ENCODE measurements around the gene PTGR3.
A peak's percentile ranks its signal among the peaks of the same experiment; 100 is the strongest.
"Not testable (repeated sequence)": the region's sequence is repeated elsewhere in the genome, so short reads cannot be mapped to it uniquely, and the experiment has no call there.

PTGR3 gene

DNA sequence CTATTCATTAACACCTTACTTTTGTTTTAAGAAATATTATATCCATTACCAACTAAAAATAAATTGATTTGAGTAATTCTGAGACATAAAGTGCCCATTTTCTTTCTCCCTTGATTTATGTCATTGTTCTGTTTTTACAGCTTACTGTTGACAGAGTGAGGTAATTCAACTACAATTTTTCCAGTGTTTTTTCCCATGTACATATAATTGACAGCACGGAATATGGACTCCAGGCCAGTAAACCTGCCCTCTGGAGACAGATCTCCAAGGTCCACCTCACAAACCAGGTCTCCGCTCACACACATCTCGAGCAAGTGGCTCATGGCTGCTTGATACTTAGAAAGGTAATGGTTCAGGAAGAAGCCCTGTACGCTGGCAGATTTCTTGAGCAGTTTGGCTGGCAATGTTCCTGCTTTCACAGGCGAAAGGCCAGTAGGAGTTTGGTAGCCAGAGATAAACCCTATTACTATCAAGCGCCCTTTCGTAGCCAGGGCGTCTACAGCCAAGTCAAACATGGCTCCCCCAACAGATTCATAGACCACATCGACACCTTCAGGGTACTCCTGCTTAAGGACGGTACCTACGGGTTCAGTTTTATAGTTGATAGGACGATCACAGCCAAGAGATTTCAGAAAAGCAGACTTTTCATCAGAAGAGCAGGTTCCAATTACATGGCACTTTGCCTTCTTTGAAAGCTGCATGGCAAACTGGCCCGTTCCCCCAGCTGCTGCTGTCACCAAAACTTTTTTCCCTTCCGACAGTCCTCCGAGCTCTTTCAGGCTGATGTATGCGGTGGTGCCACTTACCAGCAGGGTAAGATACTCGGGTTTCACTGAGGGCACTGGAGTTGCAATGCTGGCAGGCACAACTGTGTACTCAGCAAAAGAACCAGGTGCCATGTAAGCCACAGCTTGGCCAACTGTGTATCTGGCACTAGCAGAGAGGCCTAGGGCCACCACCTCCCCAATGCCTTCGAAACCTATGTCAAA lies 7.4 kb downstream of the PTGR3 start:
- DNase-seq: peak; percentile 12

DNA sequence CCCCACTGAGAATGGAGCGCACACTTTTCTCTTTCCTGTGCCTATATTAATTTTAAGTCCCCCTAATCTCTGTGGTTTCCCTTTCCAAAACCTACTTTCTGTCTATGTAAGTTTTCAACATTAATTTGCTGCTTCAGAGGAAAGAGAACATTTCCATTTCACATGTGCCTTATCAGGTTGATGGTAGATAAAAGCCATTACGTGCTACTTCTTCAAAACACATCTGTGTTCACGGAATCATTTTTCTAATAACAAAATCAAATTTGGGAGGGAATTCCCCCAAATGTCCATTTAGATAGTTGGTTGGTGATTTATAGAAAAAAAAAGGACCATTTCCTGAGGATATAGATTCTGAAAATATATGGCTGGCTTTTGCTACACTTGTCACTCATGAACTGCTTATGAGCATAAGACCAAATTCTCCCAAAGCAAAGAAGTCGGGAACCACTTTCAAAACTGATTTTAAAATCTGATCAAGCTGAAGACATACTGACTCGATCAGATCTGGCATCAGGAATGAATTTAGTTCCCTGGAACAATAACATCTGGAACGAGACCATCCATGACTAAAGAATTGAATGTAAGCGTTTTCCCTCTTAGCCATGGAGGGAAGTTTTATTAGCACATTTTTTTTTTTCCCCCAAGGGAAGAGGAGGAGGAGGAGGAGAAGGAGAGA lies 8.2 kb downstream of the PTGR3 start:
- peak; percentile 49 for DNase-seq

DNA sequence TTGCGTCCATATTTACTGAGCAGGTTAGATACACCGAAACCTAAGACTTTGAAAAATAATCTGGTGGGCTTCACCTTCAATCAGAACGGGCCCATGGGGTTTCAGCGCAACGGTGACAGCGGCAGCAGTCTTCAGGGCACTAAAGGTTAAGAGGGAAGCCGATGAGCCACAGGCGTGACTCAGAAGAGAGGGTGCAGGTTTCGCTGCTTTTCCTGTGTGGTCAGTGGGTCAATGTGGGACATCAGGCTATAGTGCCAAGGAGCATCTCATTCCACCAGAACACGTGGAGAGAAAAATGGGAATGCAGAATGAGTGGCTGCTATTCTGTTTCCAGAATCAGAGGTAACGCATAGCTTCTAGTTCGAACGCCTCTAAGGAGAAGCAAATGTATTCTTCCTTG lies 8.9 kb downstream of the PTGR3 start:
- peak; percentile 83 for DNase-seq

DNA sequence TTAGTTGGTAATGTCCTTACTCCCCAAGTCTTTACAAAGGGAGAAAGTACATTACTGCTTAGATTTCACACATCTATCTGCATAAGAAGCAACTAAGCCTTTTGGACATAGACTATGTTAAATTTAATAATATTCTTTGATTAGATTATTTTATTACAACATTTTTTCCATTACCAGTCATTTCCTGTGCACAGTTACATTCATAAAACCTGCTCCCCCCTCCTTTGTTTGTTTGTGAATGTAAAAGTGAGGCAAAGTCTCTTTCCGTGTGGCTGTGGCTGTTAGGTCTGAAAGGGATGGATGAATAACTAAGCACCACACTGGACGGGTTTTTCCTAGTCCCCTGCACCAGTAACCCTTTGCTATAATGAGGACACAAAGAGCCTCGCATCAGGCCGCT lies 9.6 kb downstream of the PTGR3 start:
- peak; percentile 43 for DNase-seq

DNA sequence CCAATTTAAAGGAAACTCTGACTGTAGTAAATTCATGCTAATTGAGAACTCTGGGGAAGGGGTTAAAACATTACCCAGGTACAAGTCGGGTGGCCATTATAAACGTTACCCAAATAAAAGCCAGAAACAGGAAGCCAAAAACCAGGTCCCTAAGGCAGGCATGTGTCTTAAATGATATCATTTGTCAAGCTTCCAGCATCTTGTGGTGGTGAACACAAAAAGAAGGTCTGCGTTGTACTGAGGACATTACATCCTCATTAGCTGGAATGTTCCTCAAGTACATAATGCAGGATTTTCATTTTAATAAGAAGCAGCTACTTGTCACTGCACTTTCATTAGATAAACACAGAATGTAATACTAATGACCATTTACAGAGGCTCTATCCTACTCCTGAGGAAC lies 10.9 kb downstream of the PTGR3 start:
- peak; percentile 71 for DNase-seq

DNA sequence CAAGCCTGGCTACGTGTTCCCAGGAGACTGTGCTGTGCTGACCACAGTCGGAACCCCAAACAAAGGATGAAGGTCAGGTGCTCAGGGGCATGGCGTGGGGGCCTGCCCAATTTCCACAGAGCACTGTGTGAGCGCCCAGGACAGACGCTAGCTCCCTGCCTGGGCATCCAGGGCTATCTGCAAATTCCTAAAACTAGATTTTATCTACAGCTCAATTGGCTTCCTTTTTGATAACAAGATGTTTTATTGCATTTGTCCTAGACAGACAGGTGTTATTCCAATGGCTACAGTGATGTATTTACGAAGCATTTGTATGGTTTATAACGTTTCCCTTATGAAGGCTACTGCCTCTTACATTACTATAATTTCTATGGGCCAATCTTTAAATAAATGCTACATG lies 16.0 kb downstream of the PTGR3 start:
- no peak for DNase-seq

DNA sequence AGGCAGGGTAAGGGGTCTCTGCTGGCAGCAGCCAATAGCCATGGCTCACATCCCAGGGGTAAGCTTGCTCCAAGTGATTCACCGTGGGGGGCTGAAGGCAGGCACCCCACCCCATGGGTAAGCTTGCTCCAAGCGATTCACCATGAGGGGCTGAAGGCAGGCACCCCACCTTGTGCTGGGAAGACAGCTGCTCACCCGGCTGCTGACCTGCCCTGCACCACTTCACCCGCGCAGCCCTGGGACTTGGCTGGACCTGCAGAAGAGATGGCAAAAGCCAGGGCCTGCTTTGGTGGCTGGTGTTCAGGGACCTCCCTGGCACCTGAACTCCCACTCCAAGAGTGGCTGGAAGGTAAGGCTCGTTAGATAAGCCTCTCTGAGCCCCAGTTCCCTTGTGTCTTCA lies 19.2 kb downstream of the PTGR3 start:
- no peak for DNase-seq

DNA sequence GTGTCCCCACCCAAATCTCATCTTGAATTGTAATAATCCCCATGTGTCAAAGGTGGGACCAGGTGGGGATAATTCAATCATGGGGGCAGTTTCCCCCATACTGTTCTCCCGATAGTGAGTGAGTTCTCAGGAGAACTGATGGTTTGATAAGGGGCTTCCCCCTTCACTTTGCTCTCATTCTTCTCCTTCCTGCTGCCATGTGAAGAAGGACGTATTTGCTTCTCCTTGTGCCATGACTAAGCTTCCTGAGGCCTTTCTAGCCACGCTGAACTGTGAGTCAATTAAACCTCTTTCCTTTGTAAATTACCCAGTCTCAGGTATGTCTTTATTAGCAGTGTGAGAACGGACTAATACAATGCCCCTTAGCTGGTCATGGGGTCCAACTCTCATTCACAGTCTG lies 21.2 kb downstream of the PTGR3 start:
- DNase-seq: not testable (repeated sequence)

DNA sequence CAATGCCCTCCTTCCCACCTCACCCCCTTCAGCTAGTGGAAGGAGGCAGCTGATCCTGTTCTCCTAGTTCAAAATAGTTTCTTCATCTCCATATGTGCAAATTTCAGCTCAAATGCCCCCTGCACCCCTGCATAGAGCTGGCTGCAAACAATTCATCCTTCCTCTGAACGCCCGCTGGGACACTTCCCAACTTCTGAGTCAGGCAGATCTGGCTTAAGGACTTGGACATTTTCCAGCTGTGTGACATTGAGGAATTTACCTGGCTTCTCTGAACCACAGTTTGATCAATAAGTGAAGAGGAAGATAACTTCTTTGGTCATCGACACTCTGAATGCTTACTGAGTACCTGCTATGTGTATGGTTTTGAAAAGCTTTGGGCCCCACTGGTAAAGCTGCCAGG lies 23.5 kb downstream of the PTGR3 start:
- DNase-seq: no peak

DNA sequence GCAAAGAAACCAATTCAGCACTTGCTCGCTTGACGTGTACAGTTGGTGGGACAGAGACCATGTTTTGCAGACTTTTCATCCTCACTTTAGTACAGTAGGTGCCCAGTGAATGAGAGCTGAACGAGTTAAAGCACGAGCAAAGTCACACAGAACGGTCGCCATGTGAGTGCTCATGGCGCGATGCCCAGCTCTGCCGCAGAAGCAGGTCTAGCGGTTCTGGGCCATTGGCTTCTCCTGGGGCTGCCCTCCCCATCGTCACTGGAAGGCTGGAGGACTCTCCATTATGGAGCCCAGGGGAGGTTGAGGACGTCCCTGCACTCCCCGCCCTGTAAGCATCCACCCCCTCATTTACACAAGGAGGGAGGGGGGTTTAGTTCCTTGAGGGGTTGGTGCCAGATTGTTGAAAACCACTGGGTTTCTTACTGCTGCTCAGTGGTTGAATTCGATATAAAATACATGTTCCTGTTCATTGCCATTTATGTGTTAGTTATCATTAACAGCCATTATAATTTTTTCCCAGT lies 24.9 kb downstream of the PTGR3 start:
- no peak for DNase-seq

DNA sequence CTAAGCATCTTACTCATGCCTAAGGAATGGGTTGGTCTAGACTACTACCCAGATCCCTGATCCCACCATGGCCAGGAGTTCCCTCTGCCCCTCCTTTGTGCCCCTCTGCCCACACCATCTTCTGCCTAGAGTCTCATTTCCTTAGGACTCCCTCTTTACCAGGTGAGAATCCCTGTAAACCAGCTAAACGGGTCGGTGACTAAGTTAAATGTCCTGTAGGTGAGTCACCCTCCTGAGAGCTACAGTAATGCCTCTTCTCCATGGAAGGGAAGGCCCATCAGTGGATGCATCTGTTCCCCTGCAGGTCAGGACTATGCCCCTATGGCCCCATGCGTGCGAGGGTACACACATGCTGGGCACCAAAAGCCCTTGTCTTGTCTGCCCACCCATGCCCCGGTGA lies 25.4 kb downstream of the PTGR3 start:
- DNase-seq: peak; percentile 23

DNA sequence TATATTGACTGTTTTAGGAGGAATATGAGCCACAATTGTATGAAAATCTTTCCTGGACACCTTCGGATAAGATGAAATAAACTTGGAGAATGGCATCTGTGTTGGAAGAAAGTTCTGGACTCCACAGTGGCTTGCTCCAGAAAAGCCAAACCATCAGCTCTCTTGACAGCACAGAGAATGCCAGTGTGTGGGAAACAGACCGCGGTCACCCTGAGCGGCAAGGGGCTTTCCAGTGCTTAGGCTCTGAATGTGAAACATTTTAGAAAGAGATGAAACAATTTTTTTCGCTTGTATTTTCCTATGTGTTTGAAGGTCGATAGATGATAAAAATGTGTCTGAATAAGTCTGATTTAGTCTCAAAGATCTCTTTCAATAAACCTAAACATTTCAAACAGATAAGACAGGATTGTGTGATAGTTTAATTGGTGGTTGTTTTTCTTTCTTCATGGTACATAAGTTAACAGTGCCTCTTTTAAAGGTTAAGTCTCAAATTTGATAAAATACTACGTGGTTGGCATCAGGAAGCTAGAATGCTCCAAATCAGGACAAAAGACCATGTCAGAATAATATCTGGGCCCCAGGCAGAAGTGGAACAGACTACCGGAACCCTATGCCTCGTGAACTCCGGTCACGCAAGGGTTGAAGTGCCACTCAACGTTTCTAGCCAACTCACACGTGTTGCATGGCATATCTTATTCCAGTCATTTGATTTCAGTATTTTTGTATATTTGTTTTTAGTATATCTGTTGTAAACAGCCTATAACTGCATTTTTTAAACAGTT lies 28.9 kb downstream of the PTGR3 start:
- no peak for DNase-seq

DNA sequence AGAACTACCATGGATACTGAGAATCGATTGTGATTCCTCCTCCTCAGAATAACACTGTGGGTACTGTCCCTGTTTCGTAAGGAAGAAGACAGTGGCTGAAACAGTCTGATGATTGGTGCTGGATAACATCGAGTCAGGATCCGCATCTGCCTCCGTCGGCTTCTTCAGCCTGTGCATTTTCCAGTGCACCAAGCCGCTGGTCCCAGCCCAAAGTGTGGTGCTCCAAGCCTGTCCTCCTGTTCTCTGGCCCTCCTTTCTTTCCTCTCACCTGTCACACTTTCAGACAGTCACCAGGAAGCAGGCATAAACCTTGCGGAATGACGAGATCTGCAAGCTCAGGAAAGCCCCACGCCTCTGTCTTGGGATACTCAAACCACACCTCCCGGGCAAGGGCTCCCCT lies 30.6 kb downstream of the PTGR3 start:
- no peak for DNase-seq

DNA sequence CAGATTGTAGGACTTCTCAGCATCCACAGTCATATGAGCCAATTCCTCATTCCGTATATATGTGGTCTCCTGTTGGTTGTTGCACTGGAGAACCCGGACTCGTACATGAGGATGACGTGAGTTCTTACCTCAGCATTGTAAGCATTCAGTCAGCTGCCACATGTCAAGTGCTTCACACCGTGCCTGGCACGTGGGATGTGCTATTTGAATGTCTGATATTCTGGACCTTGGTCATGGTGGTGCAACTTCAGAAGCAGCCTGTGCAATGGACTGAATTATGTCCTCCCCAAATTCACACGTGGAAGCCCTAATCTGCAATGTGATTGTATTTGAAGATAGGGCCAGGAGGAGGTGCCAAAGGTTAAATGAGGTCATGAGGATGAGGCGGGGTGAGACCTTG lies 32.1 kb downstream of the PTGR3 start:
- DNase-seq: no peak

DNA sequence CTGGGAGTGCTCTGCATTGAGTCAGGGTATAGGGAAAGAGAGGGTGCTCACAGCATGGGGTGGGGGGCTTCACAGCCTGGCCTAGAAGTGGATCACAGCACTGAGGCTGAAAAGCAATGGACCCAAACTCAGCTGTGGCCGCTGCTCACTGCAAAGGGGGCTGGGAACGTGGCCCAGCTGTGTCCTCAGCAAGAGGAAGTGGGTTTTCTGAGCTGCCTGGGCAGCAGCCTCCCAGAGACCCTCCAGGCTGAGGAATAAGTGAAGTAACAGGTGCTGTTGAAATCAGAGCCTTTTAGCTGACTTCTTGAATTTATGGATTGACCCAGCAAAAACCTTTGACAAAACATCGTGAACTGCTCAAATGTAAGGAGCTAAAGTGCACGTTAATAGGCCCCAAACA lies 35.2 kb downstream of the PTGR3 start:
- DNase-seq: no peak

DNA sequence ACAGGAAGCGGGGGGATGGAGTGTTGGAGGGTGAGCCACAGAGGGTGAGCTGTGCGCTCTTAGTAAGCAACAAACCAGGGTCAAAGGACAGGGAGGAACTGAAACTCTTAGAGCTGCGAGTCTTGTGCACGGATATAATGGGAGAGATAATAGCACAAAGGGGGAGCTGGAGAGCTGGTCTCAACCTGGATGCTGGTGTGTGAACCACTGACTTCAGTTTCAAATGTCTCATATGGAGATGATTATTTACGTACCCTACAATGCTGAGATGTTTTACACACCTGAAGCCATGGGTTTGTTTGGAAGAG lies 35.9 kb downstream of the PTGR3 start:
- DNase-seq: peak; percentile 14

DNA sequence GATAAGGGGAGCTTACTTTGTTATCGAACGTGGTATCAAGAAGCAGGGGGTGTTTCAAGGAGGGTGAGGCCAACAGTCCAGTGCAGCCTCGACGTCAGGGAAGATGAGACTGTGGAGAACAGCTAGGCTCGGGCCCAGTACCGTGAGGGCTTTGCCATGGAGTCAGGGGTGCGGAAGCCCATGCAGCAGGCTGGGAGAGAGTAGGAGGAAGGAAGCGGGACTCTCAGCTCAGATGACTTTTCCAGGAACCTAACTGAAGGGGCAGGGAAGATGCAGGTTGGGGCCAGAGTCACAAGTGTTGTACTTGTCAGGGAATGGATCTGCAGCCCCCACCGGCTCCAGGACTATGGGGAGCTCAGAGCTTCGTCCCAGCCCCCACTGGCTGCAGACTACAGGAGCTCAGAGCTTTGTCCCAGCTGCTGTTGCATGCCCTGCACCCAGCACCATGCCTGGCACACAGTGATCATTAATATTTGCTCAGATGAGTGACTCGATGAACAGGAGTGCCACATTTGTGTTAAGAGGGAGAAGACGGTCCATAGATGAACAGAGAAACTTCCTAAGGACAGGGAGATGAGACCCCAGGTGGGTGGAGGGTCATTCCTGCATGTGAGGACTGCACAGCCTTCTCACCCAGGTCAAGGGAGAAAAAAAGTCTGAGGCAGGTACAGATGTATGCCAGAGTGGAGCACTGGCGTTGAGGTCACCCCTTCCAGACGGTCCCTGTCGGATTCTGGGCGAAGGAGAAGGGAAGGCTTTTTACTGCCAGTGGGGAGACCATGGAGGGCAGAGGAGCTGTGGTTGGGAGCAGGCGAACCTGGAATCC lies 36.4 kb downstream of the PTGR3 start:
- DNase-seq: no peak

DNA sequence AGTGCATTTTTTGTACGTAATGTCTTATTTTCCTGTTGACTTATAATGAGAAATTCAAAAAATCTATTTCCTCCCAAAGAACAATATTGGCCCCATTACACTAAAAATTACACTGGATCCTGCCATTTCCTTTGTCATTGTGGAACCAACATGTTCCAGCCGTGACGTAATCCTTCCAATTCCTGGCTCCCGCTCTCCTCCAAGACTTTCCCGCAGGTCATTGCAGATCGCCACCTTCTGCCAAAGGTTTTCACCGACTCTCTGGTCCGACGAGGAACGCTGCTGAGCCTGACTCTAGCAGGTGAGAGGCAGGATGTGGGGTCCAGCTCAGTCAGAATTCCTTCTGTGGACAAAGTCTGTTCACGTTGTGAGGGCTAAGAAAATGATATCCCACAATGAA lies 38.0 kb downstream of the PTGR3 start:
- no peak for DNase-seq

DNA sequence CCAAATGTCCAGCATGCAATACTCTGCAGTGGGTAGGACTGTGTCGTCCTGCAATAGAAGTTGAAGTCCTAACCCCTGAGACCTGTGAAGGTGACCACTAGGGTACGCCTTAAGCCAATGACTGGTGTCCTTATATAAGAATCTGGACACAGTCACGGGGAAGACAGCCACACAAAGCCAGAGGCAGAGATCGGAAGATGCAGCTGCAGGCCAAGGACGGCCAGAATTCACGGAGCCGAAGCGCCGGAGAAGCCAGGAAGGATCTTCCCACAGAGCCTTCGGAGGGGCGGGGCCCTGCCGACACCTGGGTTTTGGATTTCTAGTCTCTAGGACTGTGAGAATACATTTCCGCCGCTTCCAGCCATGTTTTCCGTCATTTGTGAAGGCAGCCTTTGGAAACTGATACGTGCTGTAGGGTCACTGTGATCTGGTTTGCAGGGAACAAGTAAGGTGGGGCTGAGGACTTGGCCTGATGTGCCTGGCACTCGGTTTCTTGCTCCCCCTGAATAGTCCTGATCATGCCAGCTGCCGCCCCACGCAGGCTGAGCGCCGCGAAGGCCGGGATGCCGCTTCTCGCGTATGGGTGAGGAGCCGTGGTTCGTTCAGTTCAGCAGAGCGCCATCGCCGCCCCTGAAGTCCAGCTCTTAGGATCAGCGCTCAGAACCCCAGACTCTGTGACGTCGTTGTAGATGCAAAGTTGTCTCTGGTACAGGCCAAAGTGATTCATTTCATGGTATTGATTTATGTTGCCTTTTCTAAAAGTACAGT lies 38.7 kb downstream of the PTGR3 start:
- DNase-seq: no peak

DNA sequence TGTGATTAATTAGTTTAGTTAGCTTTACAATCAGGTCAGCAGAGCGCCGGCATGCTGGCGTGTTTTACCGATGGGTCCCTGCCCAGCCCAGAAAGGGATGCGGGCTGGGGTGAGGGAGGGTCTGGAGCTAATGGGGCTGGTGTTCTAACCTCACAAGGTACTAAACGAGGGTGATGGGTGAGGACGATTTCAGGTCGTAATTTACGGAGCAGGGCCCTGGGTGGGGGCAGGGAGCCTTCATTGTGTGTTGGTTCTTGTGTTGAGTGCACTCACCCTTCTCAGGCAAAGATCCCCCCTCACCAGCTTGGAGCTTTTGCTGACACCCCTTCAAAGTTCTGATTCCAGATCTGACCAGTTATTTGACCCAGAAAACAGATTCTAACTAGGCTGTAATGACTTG lies 39.5 kb downstream of the PTGR3 start:
- DNase-seq: no peak

DNA sequence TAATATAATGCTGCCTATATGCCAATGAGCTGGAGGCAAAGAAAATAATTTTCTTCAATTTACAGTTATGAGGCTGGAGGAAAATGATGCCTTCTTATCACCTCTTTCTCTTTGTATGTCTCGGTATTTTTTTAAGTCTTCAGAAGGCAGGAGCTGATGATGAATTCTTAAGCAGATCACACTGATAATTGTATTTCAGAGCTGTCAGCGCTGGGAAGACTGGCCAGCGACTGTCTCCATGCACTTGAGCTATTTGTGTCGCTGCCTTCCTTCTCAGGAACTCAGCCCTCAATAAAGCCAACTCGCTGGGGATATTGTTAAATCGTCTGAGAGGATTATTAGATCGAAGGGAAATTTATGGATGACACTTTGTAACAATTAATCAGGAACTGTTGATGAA lies 40.3 kb downstream of the PTGR3 start:
- no peak for DNase-seq
